PC-3 (cell line): ENCODE data around the gene ABCA7.

Experiments
- EZH2 ChIP-seq: fragments of 300-600 bp; sonication (generic); IDR thresholded peaks from one replicate; pipeline ENCODE4 v1.6.1; 2017; ENCODE audit warnings: antibody characterized with exemption, mild to moderate bottlenecking, low read length; ENCODE audit not compliant: unreplicated experiment
- EZH2phosphoT487 ChIP-seq: fragments of 300-600 bp; sonication (generic); IDR thresholded peaks from 2 replicates; pipeline ENCODE4 v1.6.1; 2018; ENCODE audit warnings: mild to moderate bottlenecking, antibody characterized with exemption, low read length, borderline replicate concordance
- TF ChIP-seq, protein P1 (sequence below): fragments of 300-600 bp; sonication (generic); conservative IDR thresholded peaks from 2 replicates; pipeline ENCODE4 v1.5.1; 2017; ENCODE audit warnings: antibody characterized with exemption, low read depth, mild to moderate bottlenecking, low read length

DNA sequence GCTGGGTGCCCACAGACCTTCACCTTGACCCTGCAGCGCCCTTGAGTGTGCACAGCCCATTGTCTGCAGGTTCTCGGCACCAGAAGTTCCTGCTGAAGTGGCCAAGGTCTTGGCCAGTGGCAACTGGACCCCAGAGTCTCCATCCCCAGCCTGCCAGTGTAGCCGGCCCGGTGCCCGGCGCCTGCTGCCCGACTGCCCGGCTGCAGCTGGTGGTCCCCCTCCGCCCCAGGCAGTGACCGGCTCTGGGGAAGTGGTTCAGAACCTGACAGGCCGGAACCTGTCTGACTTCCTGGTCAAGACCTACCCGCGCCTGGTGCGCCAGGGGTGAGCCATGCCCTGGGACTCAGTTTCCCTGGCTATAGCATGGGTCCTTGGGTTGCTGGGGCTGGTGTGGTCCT lies 15.1 kb downstream of the ABCA7 start:
- TF ChIP-seq EZH2 = no peak
- TF ChIP-seq, protein P1, sequence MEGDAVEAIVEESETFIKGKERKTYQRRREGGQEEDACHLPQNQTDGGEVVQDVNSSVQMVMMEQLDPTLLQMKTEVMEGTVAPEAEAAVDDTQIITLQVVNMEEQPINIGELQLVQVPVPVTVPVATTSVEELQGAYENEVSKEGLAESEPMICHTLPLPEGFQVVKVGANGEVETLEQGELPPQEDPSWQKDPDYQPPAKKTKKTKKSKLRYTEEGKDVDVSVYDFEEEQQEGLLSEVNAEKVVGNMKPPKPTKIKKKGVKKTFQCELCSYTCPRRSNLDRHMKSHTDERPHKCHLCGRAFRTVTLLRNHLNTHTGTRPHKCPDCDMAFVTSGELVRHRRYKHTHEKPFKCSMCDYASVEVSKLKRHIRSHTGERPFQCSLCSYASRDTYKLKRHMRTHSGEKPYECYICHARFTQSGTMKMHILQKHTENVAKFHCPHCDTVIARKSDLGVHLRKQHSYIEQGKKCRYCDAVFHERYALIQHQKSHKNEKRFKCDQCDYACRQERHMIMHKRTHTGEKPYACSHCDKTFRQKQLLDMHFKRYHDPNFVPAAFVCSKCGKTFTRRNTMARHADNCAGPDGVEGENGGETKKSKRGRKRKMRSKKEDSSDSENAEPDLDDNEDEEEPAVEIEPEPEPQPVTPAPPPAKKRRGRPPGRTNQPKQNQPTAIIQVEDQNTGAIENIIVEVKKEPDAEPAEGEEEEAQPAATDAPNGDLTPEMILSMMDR = no peak
- TF ChIP-seq EZH2phosphoT487 = no peak
